Uterus (tissue), 4 donors: Measurements from ENCODE around the gene NMT1. TPM values are rescaled to one million over a fixed set of nuclear protein-coding genes. Genes with fewer than 3 reads are reported as not detected.

ENCODE experiments used
- DNase-seq, 2 donors: peaks; one replicate each; pipeline ENCODE4 v3.0.0-alpha.2; 2019 to 2020
- H3K27ac ChIP-seq, 2 donors: fragments of 200-600 bp; sonication (generic); 1 replicate in 1 of 2; 2 replicates in 1 of 2; pipeline ENCODE4 v1.5.1; 2016 to 2018
- H3K27me3 ChIP-seq, 2 donors: fragments of 200-600 bp; sonication (generic); one replicate each; pipeline ENCODE4 v1.5.1; 2018 to 2019; ENCODE audit warnings: control low read depth in 1 of 2
- H3K36me3 ChIP-seq, 2 donors: fragments of 200-600 bp; sonication (generic); one replicate each; pipeline ENCODE4 v1.5.1; 2019; ENCODE audit warnings: control low read depth in 1 of 2
- H3K4me1 ChIP-seq, 2 donors: fragments of 200-600 bp; sonication (generic); one replicate each; pipeline ENCODE4 v1.5.1; 2018 to 2019; ENCODE audit warnings: control low read depth in 1 of 2
- H3K4me3 ChIP-seq, 2 donors: fragments of 200-600 bp; sonication (generic); 1 replicate in 1 of 2; 2 replicates in 1 of 2; pipeline ENCODE4 v1.5.1; 2018 to 2019; ENCODE audit warnings: mild to moderate bottlenecking in 1 of 2
- H3K9me3 ChIP-seq, 2 donors: fragments of 200-600 bp; sonication (generic); one replicate each; pipeline ENCODE4 v1.5.1; 2019; ENCODE audit warnings: control low read depth in 1 of 2
- CTCF ChIP-seq, 4 experiments: fragments of 200-600 bp in 2 of 4; fragments of 450-650 bp in 2 of 4; sonication (generic) in 2 of 4; IDR thresholded peaks; one replicate each; pipeline ENCODE4 v1.5.1; 2016 to 2019; ENCODE audit warnings: antibody characterized with exemption in 4 of 4, mild to moderate bottlenecking in 2 of 4, moderate library complexity in 1 of 4
- POLR2A ChIP-seq, 2 donors: fragments of 450-650 bp; IDR thresholded peaks; one replicate each; pipeline ENCODE4 v1.6.1; 2016; ENCODE audit warnings: antibody characterized with exemption in 2 of 2, mild to moderate bottlenecking in 1 of 2, moderate library complexity in 1 of 2
- intact Hi-C: fragments of 100-400 bp; cut with DNase I; formaldehyde crosslinking; loops from one replicate; pipeline ENCODE4 v1.15.1; 2023; ENCODE audit warnings: low total_unique reads
- total RNA-seq, 4 donors: library from RNA; depleted of rRNA in 3 of 4; stranded (reverse); fragments of >200 nt in 3 of 4; gene quantifications; one replicate each; pipeline versions ENCODE4 v1.1.0 to v1.2.4, GENCODE V29; 2014 to 2023
- donor health status: DM: yes; HTN: yes; CAD: no.

The NMT1 gene
- total RNA-seq, 4 donors from 2014 or later: 25.6 to 115 (median 72.3) TPM

- TF ChIP-seq POLR2A (IDR thresholded peaks at IDR 0.05) (no peak), CTCF (IDR thresholded peaks at IDR 0.05) (no peak)
- peaks cover 0 to 6% of the 10 kb centered on the region in 2 donors for H3K4me1 ChIP-seq
- intact Hi-C loops: no loop called here
- no peaks in the 10 kb centered on the region for H3K36me3 ChIP-seq
- DNase-seq: no peak
- H3K27me3 ChIP-seq: no peaks in the 10 kb centered on the region
- no peaks in the 10 kb centered on the region for H3K9me3 ChIP-seq
- no peak overlapping the region for H3K4me3 ChIP-seq
- no peak overlapping the region for H3K27ac ChIP-seq
These were observed 25.3 kb upstream of the NMT1 start for GRCh38 chr17:45035848-45036247.

GRCh38 chr17:45036691-45037090 lies 24.4 kb upstream of the NMT1 start:
- DNase-seq: no peak
- H3K27ac ChIP-seq: no peak overlapping the region
- H3K4me3 ChIP-seq: no peak overlapping the region
- H3K4me1 ChIP-seq: peaks cover 0 to 6% of the 10 kb centered on the region in 2 donors
- intact Hi-C loops: no loop called here
- no peaks in the 10 kb centered on the region for H3K27me3 ChIP-seq
- no peaks in the 10 kb centered on the region for H3K9me3 ChIP-seq
- no peaks in the 10 kb centered on the region for H3K36me3 ChIP-seq
- no peak for TF ChIP-seq CTCF (IDR thresholded peaks at IDR 0.05)
- TF ChIP-seq POLR2A (IDR thresholded peaks at IDR 0.05): no peak

DNA sequence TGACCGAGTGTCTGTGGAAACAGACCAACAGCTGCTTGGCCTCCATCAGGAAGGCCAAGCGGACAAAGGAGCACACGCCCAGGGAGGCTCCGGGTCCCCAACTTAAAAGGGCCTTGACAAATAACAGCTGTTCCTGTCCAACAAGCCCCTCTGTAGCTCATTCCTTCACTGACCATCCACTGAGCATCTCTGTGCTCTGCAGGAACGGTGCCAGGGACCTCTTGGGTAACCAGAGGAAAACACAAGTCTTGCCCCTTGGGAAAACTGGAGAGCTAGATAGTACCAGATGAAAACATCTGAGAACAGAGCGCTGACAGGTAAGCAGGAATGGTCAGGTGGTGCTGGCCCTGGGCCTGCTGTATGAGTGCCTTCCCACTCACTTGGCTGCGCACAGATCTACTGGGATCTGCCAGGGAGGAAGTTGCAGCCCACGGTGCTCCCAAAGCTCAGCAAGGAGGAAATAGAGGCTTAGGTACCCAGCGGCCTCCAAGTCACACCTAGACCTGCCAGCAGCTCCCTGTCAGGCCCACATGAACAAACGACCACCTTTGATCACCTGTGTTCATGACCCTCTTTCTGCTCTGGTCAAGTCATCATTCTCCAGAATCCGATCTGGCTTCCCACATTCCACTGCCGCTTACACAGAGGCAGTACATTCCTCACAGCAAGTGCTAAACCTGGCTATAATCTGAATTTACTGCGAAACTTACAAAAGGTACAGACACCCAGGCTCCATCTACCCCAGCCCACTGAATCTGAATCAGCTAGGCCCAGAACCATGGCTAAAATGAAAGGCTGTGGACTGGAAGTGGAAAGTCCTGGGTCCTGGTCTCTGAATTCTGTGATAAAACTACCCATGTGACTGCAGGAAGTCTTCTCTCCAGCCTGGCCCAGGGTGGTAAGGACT lies 22.1 kb upstream of the NMT1 start:
- H3K4me3 ChIP-seq: no peak overlapping the region

DNA sequence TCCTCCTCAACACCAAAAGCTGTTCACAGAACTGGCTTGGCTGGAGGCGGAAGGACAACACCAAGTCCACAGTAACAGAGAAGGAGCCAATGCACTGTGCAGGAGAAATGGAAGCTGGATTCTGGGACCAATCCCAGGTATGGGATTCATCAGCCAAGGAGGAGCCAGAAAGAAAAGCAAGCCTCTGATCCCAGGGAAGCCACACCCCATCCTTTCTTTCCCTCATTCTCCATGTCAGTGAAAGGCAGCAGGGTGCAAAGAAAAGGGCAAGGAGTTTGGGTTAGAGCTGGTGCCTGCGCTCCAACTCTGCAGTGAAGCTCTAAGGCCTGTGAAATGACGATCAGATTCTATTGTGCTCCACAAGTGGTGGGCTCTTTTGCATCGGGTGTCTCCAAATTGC lies 20.7 kb upstream of the NMT1 start:
- Histone ChIP-seq H3K36me3 (no peaks in the 10 kb centered on the region), H3K9me3 (no peaks in the 10 kb centered on the region), H3K27ac (no peak overlapping the region), H3K4me3 (no peak overlapping the region), H3K4me1 (peaks cover 0 to 6% of the 10 kb centered on the region in 2 donors), H3K27me3 (no peaks in the 10 kb centered on the region)
- TF ChIP-seq POLR2A (IDR thresholded peaks at IDR 0.05): no peak
- TF ChIP-seq CTCF (IDR thresholded peaks at IDR 0.05): no peak
- intact Hi-C loops: loop anchor here (10.0 kb wide), 1 partner anchor 56 kb away; no protein-coding TSS in a partner anchor
- no peak for DNase-seq

More for the DNA sequence above, 22.1 kb upstream of the NMT1 start:
- Histone ChIP-seq H3K27me3 (no peaks in the 10 kb centered on the region), H3K27ac (peak overlapping the region in 1 of 2 donors; percentile 25), H3K9me3 (no peaks in the 10 kb centered on the region), H3K4me1 (peaks cover 0 to 6% of the 10 kb centered on the region in 2 donors), H3K36me3 (no peaks in the 10 kb centered on the region)
- peak; percentile 46 to 47 for DNase-seq
- TF ChIP-seq POLR2A (IDR thresholded peaks at IDR 0.05) (no peak), CTCF (IDR thresholded peaks at IDR 0.05) (no peak)
- intact Hi-C loops: no loop called here
